Measurements from ENCODE around the gene MSMB.

DNA sequence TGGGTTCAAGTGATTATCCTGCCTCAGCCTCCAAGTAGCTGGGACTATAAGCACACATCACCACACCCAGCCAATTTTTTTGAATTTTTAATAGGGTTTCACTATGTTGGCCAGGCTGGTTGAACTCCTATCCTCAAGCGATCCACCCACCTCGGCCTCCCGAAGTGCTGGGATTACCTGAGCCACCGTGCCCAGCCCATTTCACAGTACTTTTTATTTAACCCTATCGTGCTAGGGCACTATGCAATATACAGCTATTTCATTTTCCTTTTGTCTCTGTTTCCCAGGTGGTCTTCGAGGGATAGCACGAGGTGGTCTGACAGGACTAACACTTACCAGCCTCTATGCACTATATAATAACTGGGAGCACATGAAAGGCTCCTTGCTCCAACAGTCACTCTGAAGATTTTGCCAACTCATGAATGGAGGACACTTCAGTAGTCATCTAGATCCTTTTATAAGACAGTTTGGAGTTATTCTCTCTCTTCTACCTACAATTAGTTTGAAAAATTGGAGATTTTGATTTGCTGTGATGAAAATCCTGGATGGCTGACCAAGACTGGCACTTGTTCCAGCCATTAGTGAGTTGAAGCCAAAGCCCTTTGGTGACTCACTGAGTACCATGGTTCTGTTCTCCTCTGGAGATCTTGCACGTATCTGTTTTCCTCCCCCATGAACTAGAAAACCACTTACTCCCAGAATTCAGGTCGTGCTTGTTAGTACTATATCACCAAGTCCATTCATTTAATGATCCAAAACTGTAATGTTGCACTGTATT is 43.0 kb downstream of the MSMB start:
- TF ChIP-seq TAF1 (IDR thresholded peaks at IDR 0.05; ENCODE audit: borderline replicate concordance, insufficient read depth, low read length) (no peak), REST (IDR thresholded peaks at IDR 0.05; ENCODE audit: insufficient read depth in 1 of 2, low read depth in 2 of 2, low read length in 2 of 2) (no peak), POLR2AphosphoS5 (IDR thresholded peaks at IDR 0.05; ENCODE audit: low read depth, low read length) (no peak), FOXP2 (optimal IDR thresholded peaks at IDR 0.05; ENCODE audit: borderline replicate concordance, extremely low read depth, extremely low read length, insufficient read depth) (no peak)
